MM.1S (cell line): Measurements from ENCODE around the gene LMF1.

Experiments used
- EZH2 ChIP-seq: fragments of 300-600 bp; sonication (generic); optimal IDR thresholded peaks from 2 replicates; pipeline ENCODE3; 2017; ENCODE audit warnings: low read depth, mild to moderate bottlenecking, antibody characterized with exemption, low read length, mixed read lengths
- EZH2phosphoT487 ChIP-seq: fragments of 300-600 bp; sonication (generic); IDR thresholded peaks from 2 replicates; pipeline ENCODE4 v1.6.1; 2018; ENCODE audit warnings: antibody characterized with exemption, low read length
- TF ChIP-seq, protein P1 (sequence below): fragments of 300-600 bp; sonication (generic); IDR thresholded peaks from 2 replicates; pipeline ENCODE4 v1.5.1; 2016; ENCODE audit warnings: antibody characterized with exemption, low read length, mixed read lengths

GRCh38 chr16:987906-988305 is 17.1 kb upstream of the LMF1 start:
- TF ChIP-seq, protein P1, sequence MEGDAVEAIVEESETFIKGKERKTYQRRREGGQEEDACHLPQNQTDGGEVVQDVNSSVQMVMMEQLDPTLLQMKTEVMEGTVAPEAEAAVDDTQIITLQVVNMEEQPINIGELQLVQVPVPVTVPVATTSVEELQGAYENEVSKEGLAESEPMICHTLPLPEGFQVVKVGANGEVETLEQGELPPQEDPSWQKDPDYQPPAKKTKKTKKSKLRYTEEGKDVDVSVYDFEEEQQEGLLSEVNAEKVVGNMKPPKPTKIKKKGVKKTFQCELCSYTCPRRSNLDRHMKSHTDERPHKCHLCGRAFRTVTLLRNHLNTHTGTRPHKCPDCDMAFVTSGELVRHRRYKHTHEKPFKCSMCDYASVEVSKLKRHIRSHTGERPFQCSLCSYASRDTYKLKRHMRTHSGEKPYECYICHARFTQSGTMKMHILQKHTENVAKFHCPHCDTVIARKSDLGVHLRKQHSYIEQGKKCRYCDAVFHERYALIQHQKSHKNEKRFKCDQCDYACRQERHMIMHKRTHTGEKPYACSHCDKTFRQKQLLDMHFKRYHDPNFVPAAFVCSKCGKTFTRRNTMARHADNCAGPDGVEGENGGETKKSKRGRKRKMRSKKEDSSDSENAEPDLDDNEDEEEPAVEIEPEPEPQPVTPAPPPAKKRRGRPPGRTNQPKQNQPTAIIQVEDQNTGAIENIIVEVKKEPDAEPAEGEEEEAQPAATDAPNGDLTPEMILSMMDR = no peak
- TF ChIP-seq EZH2 = no peak
- TF ChIP-seq EZH2phosphoT487 = no peak
